NCI-H187 treated with DMSO at 0.1 percent for 48 hours (cell line): Measurements from ENCODE around the gene EHD1.
"Not testable (repeated sequence)": the region's sequence is repeated elsewhere in the genome, so short reads cannot be mapped to it uniquely, and the experiment has no call there.

Experiments used
- DNase-seq: peaks from one replicate; lab custom pipeline; 2025; lab: John Stamatoyannopoulos, UW

The EHD1 gene

DNA sequence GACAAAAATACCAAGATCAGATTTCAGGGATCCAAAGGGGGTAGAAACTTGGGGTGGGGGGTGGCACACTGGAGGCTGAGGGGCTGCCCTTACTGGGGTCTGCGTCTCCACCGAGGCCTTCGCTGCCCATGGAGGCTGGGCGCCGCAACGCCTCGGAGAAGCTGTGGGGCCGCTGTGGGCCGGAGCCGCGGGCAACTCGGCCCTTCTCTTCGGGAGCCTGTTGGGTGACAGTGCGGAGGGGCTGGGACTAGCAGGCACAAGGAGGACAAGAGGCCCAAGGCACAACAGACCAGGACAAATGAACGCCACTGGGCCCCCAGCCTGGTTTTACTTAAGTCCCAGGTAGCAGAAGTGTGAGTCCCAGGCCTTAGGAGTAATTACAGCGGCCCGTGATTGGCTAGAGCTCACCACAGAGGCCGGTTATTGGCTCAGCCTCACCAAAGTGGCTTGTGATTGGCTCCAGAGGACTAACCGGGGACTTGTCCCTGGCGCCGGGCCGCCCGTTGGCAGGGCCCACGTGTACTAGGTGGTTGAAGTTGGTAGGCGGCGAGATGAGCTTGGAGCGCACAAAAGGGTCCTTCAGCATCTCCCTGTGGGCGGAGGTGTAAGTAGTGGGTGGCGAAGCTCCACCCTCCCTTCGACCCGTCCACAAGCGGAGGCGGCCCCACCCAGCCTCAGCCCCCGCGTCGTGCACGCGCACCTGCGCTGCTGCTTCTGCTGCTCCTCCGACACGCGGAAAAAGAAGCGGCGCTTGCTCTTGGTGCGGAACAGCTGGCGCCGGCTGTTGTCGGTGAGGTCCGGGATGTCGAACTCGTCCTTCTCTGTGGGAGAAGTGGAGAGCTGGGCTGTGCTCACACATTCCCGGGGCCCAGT, 51.6 kb downstream of the EHD1 start:
- DNase-seq = no peak

DNA sequence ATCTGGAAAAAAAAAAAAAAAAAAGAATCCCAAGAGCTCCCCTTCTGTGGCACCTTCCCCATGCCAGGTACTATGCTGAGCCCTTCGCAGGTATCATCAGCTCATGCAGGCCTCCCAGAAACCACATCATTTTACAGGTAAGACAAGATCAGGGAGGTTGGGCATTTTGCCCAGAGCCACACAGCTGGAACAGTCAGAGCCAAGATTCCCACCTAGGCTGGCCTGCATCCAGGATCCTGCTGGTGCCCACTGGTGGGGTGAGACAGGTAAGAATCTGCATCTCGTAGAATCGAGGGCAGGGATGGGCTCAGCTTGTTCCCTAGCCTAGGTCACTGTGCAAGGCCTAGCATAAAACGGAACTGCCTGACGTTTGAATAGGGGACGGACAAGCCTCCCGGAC, 52.4 kb downstream of the EHD1 start:
- no peak for DNase-seq

DNA sequence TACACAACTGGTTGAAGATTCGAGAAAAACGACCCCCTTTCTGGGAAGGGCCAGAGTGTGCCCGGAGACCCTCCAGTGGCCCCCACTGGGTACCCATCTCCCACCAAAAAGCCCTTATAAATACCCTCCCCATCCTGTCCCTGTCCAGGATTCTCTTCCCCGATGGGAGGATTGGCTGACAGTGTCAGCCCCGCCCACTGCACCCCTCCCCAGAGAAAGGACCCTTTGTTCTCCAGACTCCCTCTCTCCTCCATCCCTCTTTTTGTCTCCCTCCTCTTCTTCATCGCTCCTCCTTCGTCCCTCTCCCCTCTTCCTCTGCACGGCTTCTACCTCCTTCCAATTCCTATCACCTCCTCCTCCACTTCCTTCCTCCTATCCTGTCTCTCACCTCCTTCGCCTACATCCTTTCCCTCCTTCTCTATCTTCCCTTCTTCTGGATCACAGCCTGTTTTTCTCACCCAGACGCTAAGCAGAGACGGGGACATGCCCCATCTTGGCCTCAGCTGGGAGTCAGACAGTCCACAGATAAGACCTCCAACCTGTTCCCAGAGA, 54.8 kb downstream of the EHD1 start:
- DNase-seq = no peak

DNA sequence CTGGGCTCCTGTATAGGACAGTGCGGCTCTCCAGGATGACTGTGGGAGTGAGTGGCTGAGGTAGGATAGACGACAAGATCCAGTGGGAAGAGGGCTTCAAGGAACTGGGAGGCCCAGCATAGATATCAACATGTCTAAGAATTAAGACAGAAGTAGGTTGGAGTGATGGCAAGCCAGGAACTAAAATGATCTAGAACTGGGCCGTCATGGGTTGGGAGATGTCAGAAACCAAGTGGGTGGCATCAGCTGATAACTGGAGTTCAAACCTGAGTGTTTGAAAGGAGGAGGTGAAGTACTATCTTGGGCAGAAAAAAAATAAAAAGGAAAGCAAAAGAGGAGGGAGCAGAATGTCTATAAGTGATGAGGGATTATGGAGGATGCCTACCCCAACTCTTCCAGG, 60.9 kb downstream of the EHD1 start:
- no peak for DNase-seq

DNA sequence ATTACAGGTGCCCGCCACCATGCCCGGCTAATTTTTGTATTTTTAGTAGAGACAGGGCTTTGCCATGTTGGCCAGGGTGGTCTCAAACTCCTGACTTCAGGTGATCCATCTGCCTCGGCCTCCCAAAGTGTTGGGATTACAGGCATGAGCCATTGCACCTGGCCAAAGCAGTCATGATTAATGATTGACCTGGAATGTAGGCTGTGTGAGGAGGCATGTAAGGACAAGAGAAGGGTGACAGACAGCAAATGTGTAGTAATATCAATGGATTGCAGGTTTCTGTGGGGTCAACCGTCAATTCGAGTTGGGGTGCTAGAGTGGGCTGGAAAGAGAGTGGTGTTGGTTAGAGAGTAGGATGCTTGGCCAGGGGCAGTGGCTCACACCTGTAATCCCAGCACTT, 63.0 kb downstream of the EHD1 start:
- DNase-seq = not testable (repeated sequence)

DNA sequence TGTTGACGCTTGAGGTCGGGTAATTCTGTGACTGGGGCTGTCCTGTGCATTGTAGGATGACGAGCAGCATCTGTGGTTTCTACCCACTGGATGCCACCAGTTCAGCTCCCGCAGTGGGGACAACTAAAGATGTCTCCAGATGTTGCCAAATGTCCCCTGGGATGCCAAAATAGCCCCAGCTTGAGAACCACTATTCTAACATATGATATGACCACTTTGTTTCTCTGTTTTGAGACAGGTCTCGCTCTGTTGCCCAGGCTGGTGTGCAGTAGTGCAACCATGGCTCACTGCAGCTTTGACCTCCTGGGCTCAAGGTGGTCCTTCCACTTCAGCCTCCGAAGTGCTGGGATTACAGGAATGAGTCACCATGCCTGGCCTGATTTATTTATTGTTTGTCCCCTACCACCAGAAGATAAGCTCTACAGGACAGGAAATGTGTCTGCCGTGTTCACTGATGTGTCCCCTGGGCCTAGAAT, 63.7 kb downstream of the EHD1 start:
- no peak for DNase-seq

DNA sequence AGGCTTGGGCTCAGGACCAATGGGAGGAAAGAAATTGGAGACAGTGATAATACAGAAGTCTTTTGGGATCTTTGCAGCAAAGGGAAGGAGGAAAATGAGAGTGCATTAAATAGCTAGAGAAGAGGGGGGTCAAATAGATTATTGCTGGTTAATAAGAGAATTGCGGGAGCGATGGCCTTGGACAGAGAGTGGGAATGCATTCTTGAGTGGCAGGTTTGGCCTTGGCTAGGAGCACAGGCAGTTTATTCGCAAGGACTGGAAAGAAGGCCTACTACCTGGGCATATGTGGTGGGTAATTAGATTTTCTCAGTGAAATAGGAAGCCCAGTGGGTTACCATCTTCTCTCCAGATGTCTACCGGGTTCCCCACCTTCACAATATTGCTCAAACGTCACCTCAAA, 64.6 kb downstream of the EHD1 start:
- DNase-seq = no peak

DNA sequence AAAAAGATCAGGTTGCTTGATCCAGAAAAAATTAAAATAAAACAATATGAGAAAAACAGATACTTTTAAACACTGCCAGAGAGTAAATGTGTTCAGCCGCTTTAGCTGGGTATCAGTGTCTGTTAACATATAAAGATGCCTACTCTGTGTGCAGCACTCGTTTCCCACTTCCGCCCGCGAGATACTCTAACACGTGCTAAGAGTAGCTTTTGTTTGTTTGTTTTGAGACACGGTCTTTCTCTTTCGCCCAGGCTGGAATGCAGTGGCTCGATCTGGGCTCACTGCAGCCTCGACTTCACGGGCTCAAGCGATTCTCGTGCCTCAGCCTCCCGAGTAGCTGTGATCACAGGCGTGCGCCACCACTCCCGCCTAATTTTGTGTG, 67.5 kb downstream of the EHD1 start:
- DNase-seq = no peak

DNA sequence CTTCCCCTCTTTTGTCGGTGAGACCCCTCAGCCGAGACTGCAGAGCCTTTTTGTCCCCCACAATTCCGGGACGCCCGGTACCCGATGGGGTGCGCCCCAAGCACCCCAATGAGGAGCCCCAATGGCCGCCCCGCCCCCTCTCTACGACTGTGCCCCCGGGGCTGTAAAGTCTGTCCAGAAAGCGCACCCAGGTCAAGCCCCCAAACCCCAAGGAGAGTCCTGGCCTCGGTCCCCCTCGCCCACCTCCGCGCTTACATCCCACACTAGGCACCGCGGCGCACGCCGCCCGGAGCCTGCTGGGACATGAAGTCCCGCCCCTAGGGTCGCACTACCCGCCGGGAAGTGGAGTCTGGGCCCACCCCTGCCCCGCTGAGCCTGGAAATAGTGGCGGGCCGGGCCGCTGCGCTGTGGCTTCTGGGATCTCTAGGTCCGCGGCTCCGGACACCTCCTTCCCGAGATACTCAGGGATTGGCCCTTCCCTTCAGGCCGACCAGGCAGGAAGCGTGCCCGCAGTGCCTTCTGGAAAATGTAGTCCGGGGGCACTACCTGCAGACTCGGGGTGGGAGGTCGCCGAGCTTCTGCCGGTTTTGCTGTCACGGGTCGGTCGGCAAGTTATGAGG, 68.0 kb downstream of the EHD1 start, which contains the start of gene MEN1:
TSS of gene MEN1 (minus strand) at position 281 of the 620 bp plus-strand sequence. CDS start 442 bp downstream, outside the sequence.
- peak; percentile 76 for DNase-seq

DNA sequence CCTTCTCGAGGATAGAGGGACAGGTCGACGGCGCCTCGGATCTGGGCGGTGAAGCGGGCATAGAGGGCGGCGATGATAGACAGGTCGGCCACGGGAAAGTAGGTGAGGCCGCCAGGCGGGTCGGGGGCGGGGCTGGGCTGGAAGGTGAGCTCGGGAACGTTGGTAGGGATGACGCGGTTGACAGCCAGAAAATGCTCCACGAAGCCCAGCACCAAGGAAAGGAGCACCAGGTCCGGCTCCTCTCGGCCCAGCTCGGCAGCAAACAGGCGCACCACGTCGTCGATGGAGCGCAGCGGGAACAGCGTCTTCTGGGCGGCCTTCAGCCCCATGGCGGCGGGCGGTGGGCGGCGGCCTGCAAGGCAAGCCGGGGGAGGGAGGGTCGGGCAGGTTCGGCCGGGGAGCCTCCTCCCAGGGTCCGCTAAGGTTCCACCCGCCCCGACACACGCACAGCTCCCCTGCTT, 68.6 kb downstream of the EHD1 start:
- no peak for DNase-seq

DNA sequence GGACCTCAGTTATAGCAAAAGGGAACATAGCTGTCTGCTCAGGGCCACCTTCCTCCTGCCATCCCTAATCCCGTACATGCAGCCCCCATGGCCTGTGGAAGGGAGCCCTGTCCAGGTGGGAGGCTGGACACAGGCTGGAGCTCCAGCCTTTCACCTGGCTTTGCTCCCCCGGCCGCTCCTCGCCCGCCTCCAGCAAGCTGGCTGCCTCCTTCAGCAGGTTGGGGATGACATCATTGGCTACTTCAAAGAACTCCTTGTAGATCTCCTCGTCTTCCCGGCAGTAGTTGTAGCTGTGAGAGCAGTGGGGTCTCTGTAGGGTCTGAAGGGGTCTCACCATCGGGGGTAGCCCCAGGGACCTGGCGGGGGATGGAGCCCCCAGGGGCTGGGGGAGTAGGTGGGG, 72.9 kb downstream of the EHD1 start:
- DNase-seq = no peak

DNA sequence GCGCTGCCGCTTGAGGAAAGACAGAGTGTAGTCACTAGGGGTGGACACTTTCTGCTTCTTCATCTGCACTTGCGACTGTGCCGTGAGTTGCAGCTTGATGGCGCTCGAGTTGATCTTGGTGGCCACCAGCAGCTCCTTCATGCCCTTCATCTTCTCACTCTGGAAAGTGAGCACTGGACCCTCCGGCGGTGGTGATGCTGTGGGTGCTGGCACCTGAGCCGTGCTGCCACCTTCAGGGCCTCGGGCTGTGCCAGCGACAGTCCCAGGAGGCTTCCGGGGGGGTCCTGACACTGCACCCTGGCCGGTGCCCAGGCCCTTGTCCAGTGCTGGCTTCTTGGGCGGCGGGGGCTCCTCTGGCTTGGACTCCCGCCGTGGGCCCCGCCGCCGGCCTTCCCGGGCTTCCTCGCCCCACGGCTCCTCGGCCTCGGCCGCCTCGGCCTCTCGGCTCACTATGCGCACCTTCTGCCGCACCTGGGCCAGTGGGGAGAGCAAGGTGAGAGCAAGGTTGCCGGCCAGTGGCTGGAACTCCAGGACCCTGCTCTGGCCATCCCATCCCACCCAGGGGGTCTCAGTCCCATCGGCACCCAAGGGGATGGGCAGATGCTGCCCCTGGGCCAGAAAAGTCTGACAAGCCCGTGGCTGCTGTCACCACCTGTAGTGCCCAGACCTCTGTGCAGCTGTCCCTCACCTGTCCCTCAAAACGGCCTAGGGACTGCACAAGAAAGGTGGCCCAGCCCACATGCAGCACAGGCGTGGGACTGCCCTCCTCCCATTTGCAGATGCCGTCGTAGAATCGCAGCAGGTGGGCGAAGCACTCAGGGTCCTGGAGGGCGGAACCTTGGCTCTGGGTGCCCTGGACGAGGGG, 73.8 kb downstream of the EHD1 start:
- no peak for DNase-seq

DNA sequence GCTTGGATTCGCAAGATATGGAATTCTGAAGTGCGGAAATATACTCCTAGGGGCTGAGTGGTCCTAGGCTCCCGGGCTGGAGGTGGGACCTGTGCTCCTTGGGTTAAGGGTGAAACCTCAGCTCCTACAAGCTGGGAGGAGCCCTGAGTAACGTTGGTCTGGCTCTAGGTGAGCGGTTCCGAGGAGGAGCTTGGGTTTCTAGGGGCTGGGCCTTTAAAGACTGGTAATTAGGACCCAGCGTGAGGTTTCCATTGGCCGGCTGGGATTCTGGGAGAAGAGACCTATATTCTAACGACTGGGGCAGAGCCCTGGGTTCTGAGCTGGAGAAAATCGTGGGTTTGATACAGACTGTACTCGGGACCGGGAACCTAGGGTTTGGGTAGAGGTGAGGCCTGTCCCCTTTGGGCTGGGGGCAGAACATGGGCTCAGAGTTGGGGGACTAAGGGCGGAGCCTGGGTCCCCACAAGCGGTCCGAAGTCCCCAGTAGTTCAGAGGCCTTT, 74.5 kb downstream of the EHD1 start:
- DNase-seq = no peak

DNA sequence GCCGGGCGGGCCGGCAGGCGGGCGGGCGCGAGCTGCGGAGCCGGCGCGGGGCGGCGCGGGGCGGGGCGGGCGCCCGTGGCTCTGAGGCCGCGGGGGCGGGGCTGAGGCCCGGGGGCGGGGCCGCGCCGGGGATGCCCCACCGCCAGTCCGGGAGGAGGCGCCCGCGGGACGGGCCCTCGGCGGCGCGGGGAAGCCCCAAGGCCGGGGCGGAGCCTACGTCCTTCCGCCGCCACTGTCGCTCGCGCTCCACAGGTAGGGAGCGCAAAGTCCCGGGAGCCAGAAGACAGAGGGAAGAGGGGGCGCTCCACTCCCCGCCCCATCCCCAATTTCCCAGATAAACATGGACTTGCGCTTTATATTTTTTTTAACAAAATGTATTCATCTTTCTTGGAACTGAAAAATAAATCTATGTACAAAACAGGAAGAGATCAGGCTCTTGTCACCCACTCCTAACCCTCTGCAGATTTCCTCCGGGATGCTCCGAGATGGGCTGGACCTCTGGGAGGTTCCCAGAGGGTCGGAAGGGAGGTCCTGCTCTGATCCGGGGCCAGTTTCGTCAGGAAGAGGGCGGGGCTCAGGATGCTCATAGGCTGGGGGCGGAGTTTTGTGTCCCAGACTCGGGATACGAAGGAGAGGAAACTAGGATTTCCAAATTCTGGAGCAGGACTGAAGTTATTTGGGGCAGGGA, 75.1 kb downstream of the EHD1 start, which contains the start of gene MAP4K2:
TSS of gene MAP4K2 (minus strand) at position 57 of the 688 bp plus-strand sequence. CDS start 65 bp downstream, outside the sequence.
- DNase-seq = peak; percentile 17

DNA sequence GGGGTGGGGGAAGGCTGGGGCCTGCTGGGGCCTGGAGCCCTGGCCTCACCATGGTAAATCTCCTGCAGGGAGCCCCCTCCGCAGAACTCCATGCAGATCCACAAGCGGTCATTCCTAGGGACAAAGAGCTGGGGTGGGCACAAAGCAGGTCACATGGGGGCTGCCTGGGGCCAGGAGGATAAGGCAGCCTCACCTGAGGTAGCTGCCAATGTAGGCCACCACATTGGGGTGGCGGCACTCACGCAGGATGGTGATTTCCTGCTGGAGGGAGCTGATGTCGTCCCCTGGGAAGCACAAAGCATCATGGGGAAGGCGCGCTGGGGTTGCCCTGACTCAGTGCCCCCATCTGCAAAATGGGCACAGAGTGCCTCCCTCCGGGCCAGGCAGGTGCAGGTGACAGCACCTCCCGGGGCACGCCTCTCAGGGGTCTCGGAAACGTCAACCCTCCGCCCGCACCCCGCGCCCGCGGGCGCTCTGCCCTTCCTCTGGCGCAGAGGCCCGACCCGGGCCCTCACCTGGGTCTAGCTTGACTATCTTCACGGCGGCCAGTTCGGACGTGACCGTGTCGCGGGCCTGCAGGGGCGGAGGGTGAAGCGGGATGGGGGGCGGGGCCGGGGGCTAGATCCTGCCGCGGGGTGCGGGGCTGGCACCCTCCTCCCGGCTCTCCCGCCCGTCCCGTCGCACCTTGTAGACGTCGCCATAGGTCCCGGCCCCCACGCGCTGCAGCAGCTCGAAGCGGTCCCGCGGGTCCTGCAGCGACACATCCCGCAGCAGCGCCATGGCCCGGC, 75.9 kb downstream of the EHD1 start:
- DNase-seq = no peak
